Activated CD8-positive, alpha-beta memory T cell treated with anti-CD3 and anti-CD28 coated beads, Interleukin-2, amount 50 U/mL, for 1 hour (primary cell): ENCODE results near the gene AKNAD1.
"Not testable (repeated sequence)": the region's sequence is repeated elsewhere in the genome, so short reads cannot be mapped to it uniquely, and the experiment has no call there.

Source experiments
- DNase-seq: peaks from one replicate; pipeline ENCODE4 v3.0.0-alpha.2; 2020; ENCODE audit errors: extremely low read depth

The AKNAD1 gene

GRCh38 chr1:108856994-108857393, at the start of gene AKNAD1:
AKNAD1 (minus strand) TSS chr1:108857094; CDS start chr1:108852664, 4,430 bp downstream.
- DNase-seq: no peak

GRCh38 chr1:108901106-108901505, 44.2 kb upstream of the AKNAD1 start:
- DNase-seq: no peak

GRCh38 chr1:108897865-108898720, 41.2 kb upstream of the AKNAD1 start:
- DNase-seq: no peak

- DNase-seq: no peak
Measured at GRCh38 chr1:108896146-108897145, 39.6 kb upstream of the AKNAD1 start.

GRCh38 chr1:108893141-108893530, 36.2 kb upstream of the AKNAD1 start:
- no peak for DNase-seq

- DNase-seq: no peak
Measured at GRCh38 chr1:108892356-108893140, 35.7 kb upstream of the AKNAD1 start.

GRCh38 chr1:108889706-108890384, 33.0 kb upstream of the AKNAD1 start:
- no peak for DNase-seq

GRCh38 chr1:108889006-108889645, 32.2 kb upstream of the AKNAD1 start:
- not testable (repeated sequence) for DNase-seq

- no peak for DNase-seq
Measured at GRCh38 chr1:108886292-108886691, 29.4 kb upstream of the AKNAD1 start.

GRCh38 chr1:108884968-108885367, 28.1 kb upstream of the AKNAD1 start:
- DNase-seq: no peak

GRCh38 chr1:108882837-108883236, 25.9 kb upstream of the AKNAD1 start:
- no peak for DNase-seq

- DNase-seq: no peak
Measured at GRCh38 chr1:108881369-108881768, 24.5 kb upstream of the AKNAD1 start.

- DNase-seq: no peak
Measured at GRCh38 chr1:108880850-108881249, 24.0 kb upstream of the AKNAD1 start.

- no peak for DNase-seq
Measured at GRCh38 chr1:108878678-108879077, 21.8 kb upstream of the AKNAD1 start.

GRCh38 chr1:108878160-108878469, 21.2 kb upstream of the AKNAD1 start:
- DNase-seq: no peak

GRCh38 chr1:108877348-108878159, 20.7 kb upstream of the AKNAD1 start:
- DNase-seq: no peak

GRCh38 chr1:108871050-108871724, 14.3 kb upstream of the AKNAD1 start:
- DNase-seq: no peak

- DNase-seq: no peak
Measured at GRCh38 chr1:108865316-108865910, 8.5 kb upstream of the AKNAD1 start.

GRCh38 chr1:108863984-108864383, 7.1 kb upstream of the AKNAD1 start:
- DNase-seq: no peak
